Gastrocnemius medialis (tissue), 4 donors: Measurements from ENCODE around the gene AHRR.

Experiments
- POLR2A ChIP-seq, 2 donors: fragments of 450-650 bp; IDR thresholded peaks; one replicate each; pipeline ENCODE4 v1.6.1; 2017; ENCODE audit warnings: antibody characterized with exemption in 2 of 2, mild to moderate bottlenecking in 2 of 2, moderate library complexity in 2 of 2
- TF ChIP-seq, protein P1 (sequence below), 5 experiments: fragments of 450-650 bp in 3 of 5; fragments of 200-600 bp in 2 of 5; sonication (generic) in 2 of 5; IDR thresholded peaks in 4 of 5; conservative IDR thresholded peaks in 1 of 5; 1 replicate in 4 of 5; 2 replicates in 1 of 5; pipeline ENCODE4 v1.5.1; 2016 to 2019; ENCODE audit warnings: antibody characterized with exemption in 5 of 5, mild to moderate bottlenecking in 3 of 5, moderate library complexity in 3 of 5

DNA sequence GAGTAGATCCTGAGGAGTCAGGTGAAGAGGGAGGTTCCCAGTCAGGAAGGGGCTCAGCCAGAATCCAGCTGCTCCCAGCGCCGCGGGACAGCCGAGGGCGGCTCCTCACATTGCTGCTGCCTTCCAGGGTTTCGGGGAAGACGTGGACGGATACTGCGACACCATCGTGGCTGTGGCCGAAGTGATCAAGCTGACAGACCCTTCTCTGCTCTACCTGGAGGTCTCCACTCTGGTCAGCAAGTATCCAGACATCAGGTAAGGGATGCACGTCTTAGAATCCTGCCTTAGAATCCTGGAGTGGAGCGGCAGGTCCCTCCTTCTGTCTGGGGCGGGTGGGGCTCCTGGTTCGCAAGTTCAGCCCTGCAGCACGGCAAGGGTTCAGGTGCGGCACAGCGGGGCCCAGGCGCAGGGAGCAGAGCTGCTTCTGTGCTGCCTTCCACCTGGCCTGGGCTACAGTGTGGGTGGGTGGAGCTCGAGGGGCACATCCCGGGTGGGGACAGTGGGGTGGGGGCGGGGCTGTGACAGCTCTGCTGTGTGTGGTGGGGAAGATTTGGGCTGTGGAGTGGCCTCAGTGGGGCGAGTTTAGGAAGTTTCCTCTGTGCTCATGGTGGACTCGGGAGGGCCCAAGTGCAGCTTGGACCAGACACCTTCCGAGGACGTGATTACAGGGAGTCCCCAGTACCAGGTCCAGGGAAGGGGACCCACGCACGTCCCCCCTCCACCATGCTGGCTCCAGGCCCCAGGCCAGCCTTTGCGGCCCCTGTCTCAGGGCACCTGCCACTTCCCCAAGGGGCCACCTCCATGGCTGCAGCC lies 144.3 kb downstream of the AHRR start:
- TF ChIP-seq, protein P1, sequence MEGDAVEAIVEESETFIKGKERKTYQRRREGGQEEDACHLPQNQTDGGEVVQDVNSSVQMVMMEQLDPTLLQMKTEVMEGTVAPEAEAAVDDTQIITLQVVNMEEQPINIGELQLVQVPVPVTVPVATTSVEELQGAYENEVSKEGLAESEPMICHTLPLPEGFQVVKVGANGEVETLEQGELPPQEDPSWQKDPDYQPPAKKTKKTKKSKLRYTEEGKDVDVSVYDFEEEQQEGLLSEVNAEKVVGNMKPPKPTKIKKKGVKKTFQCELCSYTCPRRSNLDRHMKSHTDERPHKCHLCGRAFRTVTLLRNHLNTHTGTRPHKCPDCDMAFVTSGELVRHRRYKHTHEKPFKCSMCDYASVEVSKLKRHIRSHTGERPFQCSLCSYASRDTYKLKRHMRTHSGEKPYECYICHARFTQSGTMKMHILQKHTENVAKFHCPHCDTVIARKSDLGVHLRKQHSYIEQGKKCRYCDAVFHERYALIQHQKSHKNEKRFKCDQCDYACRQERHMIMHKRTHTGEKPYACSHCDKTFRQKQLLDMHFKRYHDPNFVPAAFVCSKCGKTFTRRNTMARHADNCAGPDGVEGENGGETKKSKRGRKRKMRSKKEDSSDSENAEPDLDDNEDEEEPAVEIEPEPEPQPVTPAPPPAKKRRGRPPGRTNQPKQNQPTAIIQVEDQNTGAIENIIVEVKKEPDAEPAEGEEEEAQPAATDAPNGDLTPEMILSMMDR (IDR thresholded peaks at IDR 0.05 in 4 of 5, conservative IDR thresholded peaks at IDR 0.05 in 1 of 5) = no peak
- no peak for TF ChIP-seq POLR2A (IDR thresholded peaks at IDR 0.05)
